GM23338 (cell line): ENCODE data around the gene TXNDC16. TPM values are rescaled to one million over a fixed set of nuclear protein-coding genes. Genes with fewer than 3 reads are reported as not detected.

Experiments
- ATAC-seq: fragments of 200-7000 bp; cut with Tn5 transposase; 3 replicates; pipeline ENCODE4 v1.9.1; 2020
- DNase-seq: peaks from one replicate; pipeline ENCODE4 v3.0.0-alpha.2; 2015; ENCODE audit warnings: low spot score
- H2AFZ ChIP-seq: fragments of 200-600 bp; sonication (generic); 2 replicates; pipeline ENCODE4 v1.8.0; 2016; ENCODE audit warnings: antibody characterized with exemption, mild to moderate bottlenecking, moderate library complexity
- H3F3A ChIP-seq: fragments of 200-600 bp; sonication (generic); replicated peaks from 2 replicates; pipeline ENCODE4 v1.8.0; 2017; ENCODE audit warnings: antibody characterized with exemption, mixed run types, low read depth
- H3K27ac ChIP-seq: fragments of 200-600 bp; sonication (generic); 2 replicates; pipeline ENCODE4 v1.6.1; 2016; ENCODE audit warnings: low read depth
- H3K27me3 ChIP-seq: fragments of 200-600 bp; sonication (generic); 2 replicates; pipeline ENCODE4 v1.8.0; 2016; ENCODE audit warnings: mild to moderate bottlenecking, mixed run types, moderate library complexity; ENCODE audit not compliant: insufficient read depth
- H3K36me3 ChIP-seq: fragments of 200-600 bp; sonication (generic); 2 replicates; pipeline ENCODE4 v1.8.0; 2016; ENCODE audit warnings: mild to moderate bottlenecking; ENCODE audit not compliant: insufficient read depth
- H3K4me1 ChIP-seq: fragments of 200-600 bp; sonication (generic); 2 replicates; pipeline ENCODE4 v1.8.0; 2016; ENCODE audit warnings: mild to moderate bottlenecking, moderate library complexity; ENCODE audit not compliant: insufficient read depth
- H3K4me2 ChIP-seq: fragments of 200-600 bp; sonication (generic); 2 replicates; pipeline ENCODE4 v1.7.1; 2017; ENCODE audit warnings: mixed run types
- H3K4me3 ChIP-seq: fragments of 200-600 bp; sonication (generic); 2 replicates; pipeline ENCODE4 v1.6.1; 2016; ENCODE audit warnings: mixed run types
- H3K79me2 ChIP-seq: fragments of 200-600 bp; sonication (generic); replicated peaks from 2 replicates; pipeline ENCODE4 v1.8.0; 2017; ENCODE audit warnings: mild to moderate bottlenecking; ENCODE audit not compliant: insufficient read depth
- H3K9me2 ChIP-seq: fragments of 200-600 bp; sonication (generic); 2 replicates; pipeline ENCODE4 v1.8.0; 2017; ENCODE audit not compliant: insufficient read depth
- H4K20me1 ChIP-seq: fragments of 200-600 bp; sonication (generic); replicated peaks from 2 replicates; pipeline ENCODE4 v1.8.0; 2017; ENCODE audit warnings: mild to moderate bottlenecking; ENCODE audit not compliant: insufficient read depth
- H3K27ac Mint-ChIP-seq: 2 replicates; pipeline ENCODE4 v1.8.0; 2020; ENCODE audit warnings: inconsistent platforms, mild to moderate bottlenecking, moderate library complexity, mixed read lengths
- H3K27me3 Mint-ChIP-seq: 3 replicates; pipeline ENCODE4 v1.8.0; 2022; ENCODE audit warnings: low read depth, mild to moderate bottlenecking, moderate library complexity, mixed read lengths, inconsistent platforms; ENCODE audit not compliant: insufficient read depth, poor library complexity
- H3K36me3 Mint-ChIP-seq: 3 replicates; pipeline ENCODE4 v1.8.0; 2021; ENCODE audit warnings: low read depth, mild to moderate bottlenecking, inconsistent platforms, moderate library complexity, mixed read lengths
- H3K4me1 Mint-ChIP-seq: 3 replicates; pipeline ENCODE4 v1.8.0; 2020; ENCODE audit warnings: mild to moderate bottlenecking, inconsistent platforms, mixed read lengths
- H3K4me3 Mint-ChIP-seq: 3 replicates; pipeline ENCODE4 v1.8.0; 2021; ENCODE audit warnings: moderate library complexity, mild to moderate bottlenecking, inconsistent platforms, mixed read lengths
- H3K9me3 Mint-ChIP-seq: 3 replicates; pipeline ENCODE4 v1.8.0; 2020; ENCODE audit warnings: moderate library complexity, mild to moderate bottlenecking, inconsistent platforms, mixed read lengths
- CREB1 ChIP-seq: fragments of 250-450 bp; sonication (Bioruptor Pico); IDR thresholded peaks from 2 replicates; pipeline ENCODE4 v1.5.0; 2020; ENCODE audit warnings: low read depth, mild to moderate bottlenecking, moderate library complexity
- ETS1 ChIP-seq: IDR thresholded peaks from 2 replicates; pipeline ENCODE4 v1.6.1; 2016; ENCODE audit warnings: antibody characterized with exemption
- EZH2 ChIP-seq: fragments of 200-600 bp; sonication (generic); IDR thresholded peaks from one replicate; pipeline ENCODE4 v1.8.0; 2017; ENCODE audit warnings: antibody characterized with exemption, mild to moderate bottlenecking, low read depth; ENCODE audit not compliant: unreplicated experiment
- EZH2phosphoT487 ChIP-seq: fragments of 200-600 bp; sonication (generic); IDR thresholded peaks from one replicate; pipeline ENCODE4 v1.8.1; 2018; ENCODE audit warnings: antibody characterized with exemption; ENCODE audit not compliant: unreplicated experiment
- JUNB ChIP-seq: IDR thresholded peaks from one replicate; pipeline ENCODE4 v1.6.1; 2016; ENCODE audit warnings: antibody characterized with exemption; ENCODE audit not compliant: unreplicated experiment
- NANOG ChIP-seq: IDR thresholded peaks from 2 replicates; pipeline ENCODE4 v1.6.1; 2016; ENCODE audit warnings: antibody characterized with exemption, borderline replicate concordance
- POLR2AphosphoS5 ChIP-seq: IDR thresholded peaks from 2 replicates; pipeline ENCODE4 v1.6.1; 2016; ENCODE audit warnings: antibody characterized with exemption, low read depth
- STAT1 ChIP-seq: IDR thresholded peaks from one replicate; pipeline ENCODE4 v1.6.1; 2016; ENCODE audit warnings: antibody characterized with exemption; ENCODE audit not compliant: unreplicated experiment
- ZNF114 ChIP-seq: fragments of 250-450 bp; sonication (Bioruptor Pico); IDR thresholded peaks from 2 replicates; pipeline ENCODE4 v1.5.0; 2020; ENCODE audit warnings: mild to moderate bottlenecking, moderate library complexity
- ZNF331 ChIP-seq: fragments of 250-450 bp; sonication (Bioruptor Pico); IDR thresholded peaks from 2 replicates; pipeline ENCODE4 v1.5.0; 2020; ENCODE audit warnings: low read depth, mild to moderate bottlenecking, moderate library complexity
- ZNF462 ChIP-seq: fragments of 250-450 bp; sonication (Bioruptor Pico); IDR thresholded peaks from 2 replicates; pipeline ENCODE4 v1.5.0; 2020; ENCODE audit warnings: mild to moderate bottlenecking, moderate library complexity
- polyA plus RNA-seq: library from polyadenylated mRNA; unstranded; fragments of >200 nt; fragmentation: Nextera tagmentation; extraction: Ambion mirVana; gene quantifications from 2 replicates; pipeline ENCODE4 v1.2.1, GENCODE V29; 2016
- total RNA-seq: library from RNA; depleted of rRNA; stranded (reverse); fragments of >200 nt; shearing (Covaris generic); gene quantifications from 2 replicates; pipeline ENCODE4 v1.2.3, GENCODE V29; 2014
- TF ChIP-seq, protein P1 (sequence below), 2 experiments: fragments of 200-600 bp in 1 of 2; sonication (generic) in 1 of 2; conservative IDR thresholded peaks; 2 replicates each; pipeline versions ENCODE4 v1.5.1 to v1.6.1; 2016 to 2017; ENCODE audit warnings: antibody characterized with exemption in 2 of 2, low read depth in 2 of 2, mild to moderate bottlenecking in 2 of 2, moderate library complexity in 1 of 2
- TF ChIP-seq, protein P2 (sequence below): IDR thresholded peaks from one replicate; pipeline ENCODE4 v1.6.1; 2018; ENCODE audit warnings: antibody characterized with exemption; ENCODE audit not compliant: unreplicated experiment

TXNDC16 gene
- total and polyA plus RNA-seq, 2 experiments from 2014 or later, result 13.6 to 14.0 TPM

GRCh38 chr14:52545584-52546317 lies 6.6 kb downstream of the TXNDC16 start:
- Histone ChIP-seq H3K4me3 (no peak overlapping the region), H4K20me1 (no peaks in the 10 kb centered on the region), H3K79me2 (peaks cover 20% of the 10 kb centered on the region), H3K27ac (no peak overlapping the region), H3K9me2 (no peaks in the 10 kb centered on the region), H3K36me3 (no peaks in the 10 kb centered on the region), H3F3A (no peaks in the 10 kb centered on the region), H3K27me3 (no peaks in the 10 kb centered on the region), H3K4me1 (peaks cover 4% of the 10 kb centered on the region; the same call in 1 of the 2 replicates), H3K4me2 (no peak overlapping the region), H2AFZ (no peak overlapping the region)
- Mint-ChIP-seq H3K36me3 (no peaks in the 10 kb centered on the region), H3K27ac (peak overlapping the region; percentile 87), H3K4me3 (no peak overlapping the region), H3K9me3 (no peaks in the 10 kb centered on the region), H3K27me3 (peaks cover 2% of the 10 kb centered on the region), H3K4me1 (peaks cover 17% of the 10 kb centered on the region)
- TF ChIP-seq ZNF114 (CRISPR knock-in tag) (no peak), CREB1 (CRISPR knock-in tag) (no peak), ETS1 (no peak), STAT1 (no peak), EZH2 (no peak), ZNF462 (no peak), NANOG (no peak), EZH2phosphoT487 (no peak), ZNF331 (CRISPR knock-in tag) (no peak), JUNB (no peak), POLR2AphosphoS5 (no peak)
- TF ChIP-seq, protein P1, sequence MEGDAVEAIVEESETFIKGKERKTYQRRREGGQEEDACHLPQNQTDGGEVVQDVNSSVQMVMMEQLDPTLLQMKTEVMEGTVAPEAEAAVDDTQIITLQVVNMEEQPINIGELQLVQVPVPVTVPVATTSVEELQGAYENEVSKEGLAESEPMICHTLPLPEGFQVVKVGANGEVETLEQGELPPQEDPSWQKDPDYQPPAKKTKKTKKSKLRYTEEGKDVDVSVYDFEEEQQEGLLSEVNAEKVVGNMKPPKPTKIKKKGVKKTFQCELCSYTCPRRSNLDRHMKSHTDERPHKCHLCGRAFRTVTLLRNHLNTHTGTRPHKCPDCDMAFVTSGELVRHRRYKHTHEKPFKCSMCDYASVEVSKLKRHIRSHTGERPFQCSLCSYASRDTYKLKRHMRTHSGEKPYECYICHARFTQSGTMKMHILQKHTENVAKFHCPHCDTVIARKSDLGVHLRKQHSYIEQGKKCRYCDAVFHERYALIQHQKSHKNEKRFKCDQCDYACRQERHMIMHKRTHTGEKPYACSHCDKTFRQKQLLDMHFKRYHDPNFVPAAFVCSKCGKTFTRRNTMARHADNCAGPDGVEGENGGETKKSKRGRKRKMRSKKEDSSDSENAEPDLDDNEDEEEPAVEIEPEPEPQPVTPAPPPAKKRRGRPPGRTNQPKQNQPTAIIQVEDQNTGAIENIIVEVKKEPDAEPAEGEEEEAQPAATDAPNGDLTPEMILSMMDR (conservative IDR thresholded peaks at IDR 0.05; ENCODE audit: low read depth in 2 of 2), result no peak
- TF ChIP-seq, protein P2, sequence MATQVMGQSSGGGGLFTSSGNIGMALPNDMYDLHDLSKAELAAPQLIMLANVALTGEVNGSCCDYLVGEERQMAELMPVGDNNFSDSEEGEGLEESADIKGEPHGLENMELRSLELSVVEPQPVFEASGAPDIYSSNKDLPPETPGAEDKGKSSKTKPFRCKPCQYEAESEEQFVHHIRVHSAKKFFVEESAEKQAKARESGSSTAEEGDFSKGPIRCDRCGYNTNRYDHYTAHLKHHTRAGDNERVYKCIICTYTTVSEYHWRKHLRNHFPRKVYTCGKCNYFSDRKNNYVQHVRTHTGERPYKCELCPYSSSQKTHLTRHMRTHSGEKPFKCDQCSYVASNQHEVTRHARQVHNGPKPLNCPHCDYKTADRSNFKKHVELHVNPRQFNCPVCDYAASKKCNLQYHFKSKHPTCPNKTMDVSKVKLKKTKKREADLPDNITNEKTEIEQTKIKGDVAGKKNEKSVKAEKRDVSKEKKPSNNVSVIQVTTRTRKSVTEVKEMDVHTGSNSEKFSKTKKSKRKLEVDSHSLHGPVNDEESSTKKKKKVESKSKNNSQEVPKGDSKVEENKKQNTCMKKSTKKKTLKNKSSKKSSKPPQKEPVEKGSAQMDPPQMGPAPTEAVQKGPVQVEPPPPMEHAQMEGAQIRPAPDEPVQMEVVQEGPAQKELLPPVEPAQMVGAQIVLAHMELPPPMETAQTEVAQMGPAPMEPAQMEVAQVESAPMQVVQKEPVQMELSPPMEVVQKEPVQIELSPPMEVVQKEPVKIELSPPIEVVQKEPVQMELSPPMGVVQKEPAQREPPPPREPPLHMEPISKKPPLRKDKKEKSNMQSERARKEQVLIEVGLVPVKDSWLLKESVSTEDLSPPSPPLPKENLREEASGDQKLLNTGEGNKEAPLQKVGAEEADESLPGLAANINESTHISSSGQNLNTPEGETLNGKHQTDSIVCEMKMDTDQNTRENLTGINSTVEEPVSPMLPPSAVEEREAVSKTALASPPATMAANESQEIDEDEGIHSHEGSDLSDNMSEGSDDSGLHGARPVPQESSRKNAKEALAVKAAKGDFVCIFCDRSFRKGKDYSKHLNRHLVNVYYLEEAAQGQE, result no peak
- ATAC-seq, result peak; percentile 26; the same call in 2 of the 3 replicates
- DNase-seq, result no peak
